ENCODE data around the gene GTF3C4.

The GTF3C4 gene

DNA sequence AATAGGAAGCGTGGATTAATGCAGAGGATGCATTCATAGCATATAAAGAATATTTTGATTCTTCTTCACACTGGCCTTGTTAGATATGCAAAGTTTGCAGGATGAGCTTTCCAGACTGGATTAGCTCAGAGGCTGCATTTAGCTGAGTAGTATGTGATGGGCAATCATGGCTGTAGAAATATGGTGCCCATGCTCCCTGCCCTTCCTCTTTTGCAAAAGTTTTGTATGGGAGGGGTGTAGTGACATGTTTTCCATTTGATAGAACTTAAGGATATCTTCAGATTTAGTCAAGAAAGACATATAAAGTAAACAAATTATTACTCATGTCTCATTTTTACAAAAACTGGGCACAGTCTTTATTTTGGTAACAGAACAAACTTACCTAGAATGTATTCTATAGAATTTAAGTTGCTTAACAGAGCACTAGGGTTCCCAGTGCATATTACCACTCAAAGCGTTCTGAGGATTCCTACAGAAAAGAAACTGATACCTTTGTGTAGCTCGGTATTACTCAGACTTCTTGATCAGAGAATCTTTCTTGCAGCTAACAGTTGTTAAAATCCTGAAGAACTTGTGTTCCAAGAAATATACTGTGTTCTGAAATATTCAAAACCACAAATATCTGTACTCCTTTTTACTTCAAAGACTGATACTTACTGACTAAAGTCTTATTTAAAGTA lies 9.8 kb downstream of the GTF3C4 start:
- H3K36me3 ChIP-seq (ENCODE audit: low read length), result peaks cover under 1% of the 10 kb centered on the region; the same call in 1 of the 2 replicates
- no peaks in the 10 kb centered on the region for H3F3A ChIP-seq (ENCODE audit: insufficient read depth)
- no peak overlapping the region for H2AFZ ChIP-seq (ENCODE audit: low read depth, low read length, severe bottlenecking)

GRCh38 chr9:132681561-132681960 lies 11.3 kb downstream of the GTF3C4 start:
- TF ChIP-seq EZH2phosphoT487 (conservative IDR thresholded peaks at IDR 0.05; ENCODE audit: low read length), result no peak
- TF ChIP-seq CTCF (IDR thresholded peaks at IDR 0.05; ENCODE audit: insufficient read depth, low read length, poor library complexity, severe bottlenecking), result no peak
- no peak overlapping the region for H3K9ac ChIP-seq (ENCODE audit: low read length)
- H3K4me2 ChIP-seq (ENCODE audit: low read depth, low read length, poor library complexity, severe bottlenecking), result no peak overlapping the region
- H3K27me3 ChIP-seq (ENCODE audit: low read length), result no peaks in the 10 kb centered on the region
- no peak overlapping the region for H3K27ac ChIP-seq (ENCODE audit: low read depth, low read length)
- peaks cover 66% of the 10 kb centered on the region for H3K79me2 ChIP-seq (ENCODE audit: insufficient read depth, low read length)
- no peaks in the 10 kb centered on the region for H3K9me3 ChIP-seq (ENCODE audit: insufficient read depth, low read length)
- H2AFZ ChIP-seq (ENCODE audit: low read depth, low read length, severe bottlenecking), result no peak overlapping the region
- no peaks in the 10 kb centered on the region for H3F3A ChIP-seq (ENCODE audit: insufficient read depth)
- peaks cover 6% of the 10 kb centered on the region; the same call in 1 of the 2 replicates for H3K36me3 ChIP-seq (ENCODE audit: low read length)
- H4K20me1 ChIP-seq (ENCODE audit: low read depth, low read length), result no peaks in the 10 kb centered on the region
- no peaks in the 10 kb centered on the region for H3K9me2 ChIP-seq (replicated peaks; ENCODE audit: insufficient read depth, low read length)
- H3K4me3 ChIP-seq (ENCODE audit: insufficient read depth, low read length, poor library complexity, severe bottlenecking), result no peak overlapping the region

More for the DNA sequence above, 9.8 kb downstream of the GTF3C4 start:
- Histone ChIP-seq H3K27me3 (ENCODE audit: low read length) (no peaks in the 10 kb centered on the region), H3K4me3 (ENCODE audit: insufficient read depth, low read length, poor library complexity, severe bottlenecking) (no peak overlapping the region), H3K4me2 (ENCODE audit: low read depth, low read length, poor library complexity, severe bottlenecking) (no peak overlapping the region), H3K9ac (ENCODE audit: low read length) (no peak overlapping the region), H3K9me3 (ENCODE audit: insufficient read depth, low read length) (no peaks in the 10 kb centered on the region), H4K20me1 (ENCODE audit: low read depth, low read length) (no peaks in the 10 kb centered on the region), H3K27ac (ENCODE audit: low read depth, low read length) (no peak overlapping the region), H3K9me2 (replicated peaks; ENCODE audit: insufficient read depth, low read length) (no peaks in the 10 kb centered on the region), H3K79me2 (ENCODE audit: insufficient read depth, low read length) (peaks cover 80% of the 10 kb centered on the region)
- TF ChIP-seq CTCF (IDR thresholded peaks at IDR 0.05; ENCODE audit: insufficient read depth, low read length, poor library complexity, severe bottlenecking) (no peak), EZH2phosphoT487 (conservative IDR thresholded peaks at IDR 0.05; ENCODE audit: low read length) (no peak)

GRCh38 chr9:132683873-132684272 lies 13.6 kb downstream of the GTF3C4 start:
- Histone ChIP-seq H3K36me3 (ENCODE audit: low read length) (peaks cover 14% of the 10 kb centered on the region; the same call in 1 of the 2 replicates), H3K4me2 (ENCODE audit: low read depth, low read length, poor library complexity, severe bottlenecking) (no peak overlapping the region), H3K79me2 (ENCODE audit: insufficient read depth, low read length) (peaks cover 48% of the 10 kb centered on the region), H2AFZ (ENCODE audit: low read depth, low read length, severe bottlenecking) (no peak overlapping the region), H3K9me3 (ENCODE audit: insufficient read depth, low read length) (no peaks in the 10 kb centered on the region), H3K4me3 (ENCODE audit: insufficient read depth, low read length, poor library complexity, severe bottlenecking) (no peak overlapping the region), H4K20me1 (ENCODE audit: low read depth, low read length) (no peaks in the 10 kb centered on the region), H3K9ac (ENCODE audit: low read length) (no peak overlapping the region), H3K27me3 (ENCODE audit: low read length) (no peaks in the 10 kb centered on the region), H3F3A (ENCODE audit: insufficient read depth) (no peaks in the 10 kb centered on the region), H3K27ac (ENCODE audit: low read depth, low read length) (no peak overlapping the region), H3K9me2 (replicated peaks; ENCODE audit: insufficient read depth, low read length) (no peaks in the 10 kb centered on the region)
- TF ChIP-seq EZH2phosphoT487 (conservative IDR thresholded peaks at IDR 0.05; ENCODE audit: low read length), result no peak

- H2AFZ ChIP-seq (ENCODE audit: low read depth, low read length, severe bottlenecking), result no peak overlapping the region
- H3K9me3 ChIP-seq (ENCODE audit: insufficient read depth, low read length), result peaks cover under 1% of the 10 kb centered on the region; the same call in 1 of the 2 replicates
- no peaks in the 10 kb centered on the region for H3K79me2 ChIP-seq (ENCODE audit: insufficient read depth, low read length)
- no peak overlapping the region for H3K4me3 ChIP-seq (ENCODE audit: insufficient read depth, low read length, poor library complexity, severe bottlenecking)
- H3K36me3 ChIP-seq (ENCODE audit: low read length), result peaks cover 12% of the 10 kb centered on the region
- H3F3A ChIP-seq (ENCODE audit: insufficient read depth), result no peaks in the 10 kb centered on the region
- H4K20me1 ChIP-seq (ENCODE audit: low read depth, low read length), result no peaks in the 10 kb centered on the region
- no peaks in the 10 kb centered on the region for H3K27me3 ChIP-seq (ENCODE audit: low read length)
- no peak overlapping the region for H3K27ac ChIP-seq (ENCODE audit: low read depth, low read length)
- H3K9ac ChIP-seq (ENCODE audit: low read length), result no peak overlapping the region
- TF ChIP-seq EZH2phosphoT487 (conservative IDR thresholded peaks at IDR 0.05; ENCODE audit: low read length) (no peak), CTCF (IDR thresholded peaks at IDR 0.05; ENCODE audit: insufficient read depth, low read length, poor library complexity, severe bottlenecking) (no peak)
- H3K9me2 ChIP-seq (replicated peaks; ENCODE audit: insufficient read depth, low read length), result no peaks in the 10 kb centered on the region
- H3K4me2 ChIP-seq (ENCODE audit: low read depth, low read length, poor library complexity, severe bottlenecking), result no peak overlapping the region
Measured at GRCh38 chr9:132690696-132691095, 20.4 kb downstream of the GTF3C4 start.

Measured in SU-DHL-6 (cell line).